SK-N-SH (cell line): ENCODE measurements around the gene TAX1BP1. TPM values are rescaled to one million over a fixed set of nuclear protein-coding genes. Genes with fewer than 3 reads are reported as not detected.

Source experiments
- CTCF ChIA-PET: fragments of 300-600, 350-600 bp; formaldehyde crosslinking; extraction: SDS; loops from one replicate; lab custom pipeline; 2021; lab: Yijun Ruan, JAX
- POLR2A ChIA-PET: fragments of 350-600 bp; sonication (Branson Sonifier 250); formaldehyde crosslinking; extraction: SDS; loops from one replicate; lab custom pipeline; 2020; ENCODE audit warnings: antibody characterized with exemption, inconsistent platforms; lab: Yijun Ruan, JAX
- DNase-seq: peaks from one replicate; pipeline ENCODE4 v3.0.0; 2012
- H2AFZ ChIP-seq: fragments of 200-600 bp; sonication (generic); 2 replicates; pipeline ENCODE4 v1.8.1; 2016; ENCODE audit warnings: antibody characterized with exemption, mild to moderate bottlenecking, low read depth
- H3F3A ChIP-seq: fragments of 200-600 bp; sonication (generic); replicated peaks from 2 replicates; pipeline ENCODE3; 2016; ENCODE audit warnings: antibody characterized with exemption, mild to moderate bottlenecking; ENCODE audit not compliant: insufficient read depth
- H3K27ac ChIP-seq, 2 experiments: fragments of 200-500 bp in 1 of 2; fragments of 200-600 bp in 1 of 2; sonication (Bioruptor generic) in 1 of 2; sonication (generic), shearing (Covaris generic) in 1 of 2; 2 replicates each; pipeline versions ENCODE4 v1.5.1 to v1.6.1; 2014 to 2016; ENCODE audit warnings: low read depth in 2 of 2, inconsistent platforms in 1 of 2, low read length in 1 of 2, mild to moderate bottlenecking in 1 of 2, mixed read lengths in 1 of 2
- H3K27me3 ChIP-seq: fragments of 200-600 bp; sonication (generic), shearing (Covaris generic); 2 replicates; pipeline ENCODE4 v1.6.1; 2016; ENCODE audit warnings: mixed run types; ENCODE audit not compliant: insufficient read depth
- H3K36me3 ChIP-seq, 2 experiments: fragments of 200-500 bp in 1 of 2; fragments of 200-600 bp in 1 of 2; sonication (Bioruptor generic) in 1 of 2; sonication (generic) in 1 of 2; replicated peaks in 1 of 2; 2 replicates each; pipeline versions ENCODE3 to v1.5.1; 2014 to 2016; ENCODE audit warnings: low read length in 1 of 2, mild to moderate bottlenecking in 1 of 2; ENCODE audit not compliant: insufficient read depth in 2 of 2, control insufficient read depth in 1 of 2
- H3K4me1 ChIP-seq, 2 experiments: fragments of 200-500 bp in 1 of 2; fragments of 200-600 bp in 1 of 2; sonication (Bioruptor generic) in 1 of 2; sonication (generic), shearing (Covaris generic) in 1 of 2; 2 replicates each; pipeline versions ENCODE4 v1.5.1 to v1.6.1; 2014 to 2016; ENCODE audit warnings: low read depth in 1 of 2, low read length in 1 of 2, mixed run types in 1 of 2; ENCODE audit not compliant: insufficient read depth in 2 of 2, control insufficient read depth in 1 of 2
- H3K4me2 ChIP-seq: fragments of 200-600 bp; sonication (generic), shearing (Covaris generic); 2 replicates; pipeline ENCODE4 v1.6.1; 2017; ENCODE audit warnings: mixed run types
- H3K4me3 ChIP-seq, 2 experiments: fragments of 200-500 bp in 1 of 2; fragments of 200-600 bp in 1 of 2; sonication (Bioruptor generic) in 1 of 2; sonication (generic), shearing (Covaris generic) in 1 of 2; 2 replicates each; pipeline versions ENCODE4 v1.5.1 to v1.8.1; 2014 to 2016; ENCODE audit warnings: low read depth in 2 of 2, inconsistent platforms in 1 of 2, low read length in 1 of 2, mild to moderate bottlenecking in 1 of 2, mixed read lengths in 1 of 2, moderate library complexity in 1 of 2
- H3K79me2 ChIP-seq: fragments of 200-600 bp; sonication (generic); 2 replicates; pipeline ENCODE4 v1.8.1; 2017; ENCODE audit warnings: mild to moderate bottlenecking; ENCODE audit not compliant: insufficient read depth
- H3K9ac ChIP-seq: fragments of 200-600 bp; sonication (generic); 2 replicates; pipeline ENCODE4 v1.6.1; 2017; ENCODE audit warnings: mixed run types
- H3K9me2 ChIP-seq: fragments of 200-600 bp; sonication (generic); 2 replicates; pipeline ENCODE4 v1.6.1; 2017; ENCODE audit warnings: mixed run types
- H3K9me3 ChIP-seq: fragments of 200-600 bp; sonication (generic); 2 replicates; pipeline ENCODE4 v1.6.1; 2017; ENCODE audit warnings: mixed run types, mild to moderate bottlenecking, moderate library complexity
- H4K20me1 ChIP-seq: fragments of 200-600 bp; sonication (generic); 2 replicates; pipeline ENCODE4 v1.6.1; 2017; ENCODE audit warnings: mild to moderate bottlenecking, mixed run types; ENCODE audit not compliant: insufficient read depth
- ELF1 ChIP-seq: IDR thresholded peaks from 2 replicates; pipeline ENCODE4 v1.4.0; 2012
- EP300 ChIP-seq, 2 experiments: IDR thresholded peaks; 2 replicates each; pipeline versions ENCODE4 v1.4.0 to v1.6.1; 2012; ENCODE audit warnings: borderline replicate concordance in 1 of 2, low read depth in 1 of 2, low read length in 1 of 2
- EZH2phosphoT487 ChIP-seq: fragments of 200-600 bp; sonication (generic); IDR thresholded peaks from 2 replicates; pipeline ENCODE4 v1.6.1; 2017; ENCODE audit warnings: low read depth, mixed run types, mild to moderate bottlenecking, antibody characterized with exemption, moderate library complexity, borderline replicate concordance
- FOSL2 ChIP-seq: IDR thresholded peaks from 2 replicates; pipeline ENCODE4 v1.4.0; 2012; ENCODE audit warnings: low read depth, mild to moderate bottlenecking, moderate library complexity, borderline replicate concordance
- FOXJ3 ChIP-seq: sonication (generic); formaldehyde crosslinking; IDR thresholded peaks from 2 replicates; pipeline ENCODE4 v1.5.1; 2020; ENCODE audit warnings: mild to moderate bottlenecking, missing genetic modification reagents
- FOXM1 ChIP-seq: IDR thresholded peaks from 2 replicates; pipeline ENCODE4 v1.4.0; 2012; ENCODE audit warnings: low read depth, mild to moderate bottlenecking
- GABPA ChIP-seq: IDR thresholded peaks from 2 replicates; pipeline ENCODE4 v1.4.0; 2012; ENCODE audit warnings: low read depth, mild to moderate bottlenecking
- GATA2 ChIP-seq: sonication (generic); formaldehyde crosslinking; IDR thresholded peaks from 2 replicates; pipeline ENCODE4 v1.5.0; 2020; ENCODE audit warnings: mild to moderate bottlenecking, missing genetic modification reagents
- IRF3 ChIP-seq: fragments of 150-350 bp; IDR thresholded peaks from 2 replicates; pipeline ENCODE4 v1.6.1; 2016; ENCODE audit warnings: mild to moderate bottlenecking, low read depth, low read length
- JUND ChIP-seq: IDR thresholded peaks from 2 replicates; pipeline ENCODE4 v1.4.0; 2012
- MAX ChIP-seq: IDR thresholded peaks from 2 replicates; pipeline ENCODE4 v1.4.0; 2012; ENCODE audit warnings: low read depth
- MEF2A ChIP-seq: IDR thresholded peaks from 2 replicates; pipeline ENCODE4 v1.4.0; 2012; ENCODE audit warnings: low read depth, borderline replicate concordance
- NFIC ChIP-seq: IDR thresholded peaks from 2 replicates; pipeline ENCODE4 v1.4.0; 2012; ENCODE audit warnings: borderline replicate concordance
- NRF1 ChIP-seq: IDR thresholded peaks from 2 replicates; pipeline ENCODE4 v1.6.1; 2012; ENCODE audit warnings: low read depth, mild to moderate bottlenecking, low read length
- POLR2AphosphoS5 ChIP-seq: IDR thresholded peaks from 2 replicates; pipeline ENCODE4 v1.6.1; 2012; ENCODE audit warnings: low read depth, low read length
- RCOR1 ChIP-seq: fragments of 150-350 bp; IDR thresholded peaks from 2 replicates; pipeline ENCODE4 v1.6.1; 2017; ENCODE audit warnings: antibody characterized with exemption, low read length
- RFX5 ChIP-seq: IDR thresholded peaks from 2 replicates; pipeline ENCODE4 v1.6.1; 2012; ENCODE audit warnings: mild to moderate bottlenecking, improper control_type of control experiment, low read length
- SMC3 ChIP-seq: IDR thresholded peaks from 2 replicates; pipeline ENCODE4 v1.6.1; 2012; ENCODE audit warnings: low read depth, low read length, improper control_type of control experiment
- TCF12 ChIP-seq: IDR thresholded peaks from 2 replicates; pipeline ENCODE4 v1.4.0; 2012
- TEAD4 ChIP-seq: IDR thresholded peaks from 2 replicates; pipeline ENCODE4 v1.4.0; 2012; ENCODE audit warnings: mild to moderate bottlenecking, borderline replicate concordance; ENCODE audit not compliant: insufficient read depth
- USF1 ChIP-seq: IDR thresholded peaks from 2 replicates; pipeline ENCODE4 v1.4.0; 2012; ENCODE audit warnings: low read depth, borderline replicate concordance
- YY1 ChIP-seq: IDR thresholded peaks from 2 replicates; pipeline ENCODE4 v1.4.0; 2012; ENCODE audit warnings: low read depth, mild to moderate bottlenecking
- polyA plus RNA-seq, 3 experiments: library from polyadenylated mRNA; depleted of rRNA; stranded (reverse); fragments of >200 nt; gene quantifications; 2 replicates each; pipeline ENCODE4 v1.2.3, GENCODE V29; 2012
- TF ChIP-seq, protein P1 (sequence below): IDR thresholded peaks from 2 replicates; pipeline ENCODE4; 2012
- TF ChIP-seq, protein P2 (sequence below): IDR thresholded peaks from 2 replicates; pipeline ENCODE4 v1.6.1; 2012; ENCODE audit warnings: mild to moderate bottlenecking, low read depth, low read length, moderate library complexity

TAX1BP1 gene
- polyA plus RNA-seq, 1 of the 3 experiments (the other 2 are of a cell fraction): 70.3 TPM

GRCh38 chr7:27745064-27745583 is 5.2 kb downstream of the TAX1BP1 start (continued):
- TF ChIP-seq, protein P1, sequence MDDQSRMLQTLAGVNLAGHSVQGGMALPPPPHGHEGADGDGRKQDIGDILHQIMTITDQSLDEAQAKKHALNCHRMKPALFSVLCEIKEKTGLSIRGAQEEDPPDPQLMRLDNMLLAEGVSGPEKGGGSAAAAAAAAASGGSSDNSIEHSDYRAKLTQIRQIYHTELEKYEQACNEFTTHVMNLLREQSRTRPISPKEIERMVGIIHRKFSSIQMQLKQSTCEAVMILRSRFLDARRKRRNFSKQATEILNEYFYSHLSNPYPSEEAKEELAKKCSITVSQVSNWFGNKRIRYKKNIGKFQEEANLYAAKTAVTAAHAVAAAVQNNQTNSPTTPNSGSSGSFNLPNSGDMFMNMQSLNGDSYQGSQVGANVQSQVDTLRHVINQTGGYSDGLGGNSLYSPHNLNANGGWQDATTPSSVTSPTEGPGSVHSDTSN: no peak
- 0 out of 2 replicates have a peak, but pooled peaks have one; percentile 9 for TF ChIP-seq FOSL2
- TF ChIP-seq YY1: no peak
- TF ChIP-seq RFX5: no peak
- TF ChIP-seq JUND: no peak
- no peak for TF ChIP-seq GATA2
- no peak for TF ChIP-seq MEF2A
- TF ChIP-seq TEAD4: peak; percentile 46; the same call in 1 of the 2 replicates
- TF ChIP-seq NRF1: no peak
- peak; percentile 90 for TF ChIP-seq SMC3
- no peak for TF ChIP-seq USF1

GRCh38 chr7:27746486-27746885 is 6.5 kb downstream of the TAX1BP1 start:
- Histone ChIP-seq H3K27me3 (no peaks in the 10 kb centered on the region), H3K4me1 (peaks cover 13 to 29% of the 10 kb centered on the region in 2 experiments; a peak in 3 of 4 replicates), H3K27ac (no peak overlapping the region), H4K20me1 (peaks cover 67% of the 10 kb centered on the region), H3K36me3 (peaks cover 31 to 36% of the 10 kb centered on the region in 2 experiments), H3K4me3 (no peak overlapping the region), H3K9ac (no peak overlapping the region), H3K79me2 (peaks cover 90% of the 10 kb centered on the region), H3K9me2 (no peaks in the 10 kb centered on the region), H3K9me3 (no peaks in the 10 kb centered on the region), H3K4me2 (0 out of 2 replicates have a peak overlapping the region, but pooled peaks have one; percentile 3), H3F3A (peaks cover 22% of the 10 kb centered on the region), H2AFZ (no peak overlapping the region)
- ChIA-PET POLR2A (no interaction called here), CTCF (interaction anchor here (0.6 to 2.9 kb wide), 6 partner anchors 18 to 465 kb away, joined by 3 to 37 read pairs (median 16); no protein-coding TSS in a partner anchor)
- DNase-seq: no peak
- TF ChIP-seq USF1 (no peak), RCOR1 (no peak), FOXJ3 (CRISPR knock-in tag) (no peak), EZH2phosphoT487 (no peak), POLR2AphosphoS5 (no peak), NFIC (no peak), MAX (no peak), EP300 (IDR thresholded peaks at IDR 0.05; ENCODE audit: borderline replicate concordance in 1 of 2, low read depth in 1 of 2, low read length in 1 of 2) (no peak), FOXM1 (no peak), MEF2A (no peak), YY1 (no peak), JUND (no peak), GABPA (no peak), TCF12 (no peak), IRF3 (no peak), ELF1 (no peak)
- TF ChIP-seq, protein P2, sequence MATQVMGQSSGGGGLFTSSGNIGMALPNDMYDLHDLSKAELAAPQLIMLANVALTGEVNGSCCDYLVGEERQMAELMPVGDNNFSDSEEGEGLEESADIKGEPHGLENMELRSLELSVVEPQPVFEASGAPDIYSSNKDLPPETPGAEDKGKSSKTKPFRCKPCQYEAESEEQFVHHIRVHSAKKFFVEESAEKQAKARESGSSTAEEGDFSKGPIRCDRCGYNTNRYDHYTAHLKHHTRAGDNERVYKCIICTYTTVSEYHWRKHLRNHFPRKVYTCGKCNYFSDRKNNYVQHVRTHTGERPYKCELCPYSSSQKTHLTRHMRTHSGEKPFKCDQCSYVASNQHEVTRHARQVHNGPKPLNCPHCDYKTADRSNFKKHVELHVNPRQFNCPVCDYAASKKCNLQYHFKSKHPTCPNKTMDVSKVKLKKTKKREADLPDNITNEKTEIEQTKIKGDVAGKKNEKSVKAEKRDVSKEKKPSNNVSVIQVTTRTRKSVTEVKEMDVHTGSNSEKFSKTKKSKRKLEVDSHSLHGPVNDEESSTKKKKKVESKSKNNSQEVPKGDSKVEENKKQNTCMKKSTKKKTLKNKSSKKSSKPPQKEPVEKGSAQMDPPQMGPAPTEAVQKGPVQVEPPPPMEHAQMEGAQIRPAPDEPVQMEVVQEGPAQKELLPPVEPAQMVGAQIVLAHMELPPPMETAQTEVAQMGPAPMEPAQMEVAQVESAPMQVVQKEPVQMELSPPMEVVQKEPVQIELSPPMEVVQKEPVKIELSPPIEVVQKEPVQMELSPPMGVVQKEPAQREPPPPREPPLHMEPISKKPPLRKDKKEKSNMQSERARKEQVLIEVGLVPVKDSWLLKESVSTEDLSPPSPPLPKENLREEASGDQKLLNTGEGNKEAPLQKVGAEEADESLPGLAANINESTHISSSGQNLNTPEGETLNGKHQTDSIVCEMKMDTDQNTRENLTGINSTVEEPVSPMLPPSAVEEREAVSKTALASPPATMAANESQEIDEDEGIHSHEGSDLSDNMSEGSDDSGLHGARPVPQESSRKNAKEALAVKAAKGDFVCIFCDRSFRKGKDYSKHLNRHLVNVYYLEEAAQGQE: no peak
